Limb (tissue), 2 donors: ENCODE measurements around the gene PAF1.
A peak's percentile ranks its signal among the peaks of the same experiment; 100 is the strongest.
"Not testable (repeated sequence)": the region's sequence is repeated elsewhere in the genome, so short reads cannot be mapped to it uniquely, and the experiment has no call there.

Source experiments
- DNase-seq, 2 donors: peaks; one replicate each; pipeline ENCODE4 v3.0.0-alpha.2; 2016; ENCODE audit errors: extremely low spot score in 2 of 2

Gene PAF1

GRCh38 chr19:39384839-39385568, 5.9 kb downstream of the PAF1 start:
- DNase-seq = no peak

- no peak for DNase-seq
Measured at GRCh38 chr19:39382991-39383828, 7.7 kb downstream of the PAF1 start.

- no peak for DNase-seq
Measured at GRCh38 chr19:39381910-39382611, 8.8 kb downstream of the PAF1 start.

- no peak for DNase-seq
Measured at GRCh38 chr19:39380521-39381502, 10.1 kb downstream of the PAF1 start.

- DNase-seq = no peak
Measured at GRCh38 chr19:39379865-39380396, 11.0 kb downstream of the PAF1 start.

GRCh38 chr19:39379366-39379765, 11.5 kb downstream of the PAF1 start:
- DNase-seq = not testable (repeated sequence)

- no peak for DNase-seq
Measured at GRCh38 chr19:39377373-39378362, 13.2 kb downstream of the PAF1 start.

GRCh38 chr19:39375929-39376328, 15.0 kb downstream of the PAF1 start:
- DNase-seq = no peak

- no peak for DNase-seq
Measured at GRCh38 chr19:39372941-39373340, 18.0 kb downstream of the PAF1 start.

GRCh38 chr19:39372047-39372802, 18.7 kb downstream of the PAF1 start:
- DNase-seq = peak; percentile 61 to 73

- no peak for DNase-seq
Measured at GRCh38 chr19:39370735-39371134, 20.2 kb downstream of the PAF1 start.

GRCh38 chr19:39369200-39369599, 21.7 kb downstream of the PAF1 start:
- DNase-seq = no peak

GRCh38 chr19:39365531-39365930, 25.4 kb downstream of the PAF1 start:
- no peak for DNase-seq

- no peak for DNase-seq
Measured at GRCh38 chr19:39363901-39364457, 26.9 kb downstream of the PAF1 start.

- DNase-seq = no peak
Measured at GRCh38 chr19:39362682-39363657, 27.9 kb downstream of the PAF1 start.

GRCh38 chr19:39360599-39360998, 30.3 kb downstream of the PAF1 start:
- DNase-seq = no peak

- DNase-seq = no peak
Measured at GRCh38 chr19:39359026-39359425, 31.9 kb downstream of the PAF1 start.
